Gastroesophageal sphincter (tissue), 4 donors: ENCODE results near the gene AFF2. TPM values are rescaled to one million over a fixed set of nuclear protein-coding genes. Genes with fewer than 3 reads are reported as not detected.

Experiments
- ATAC-seq: fragments of 150-250 bp; one replicate; pipeline ENCODE4 v1.9.1; 2016; ENCODE audit warnings: mild to moderate bottlenecking, moderate library complexity
- H3K27ac ChIP-seq, 4 donors: fragments of 200-600 bp; sonication (generic) in 3 of 4; 1 replicate in 3 of 4; 2 replicates in 1 of 4; pipeline ENCODE4 v1.5.1; 2016 to 2019
- H3K27me3 ChIP-seq: fragments of 200-600 bp; sonication (generic); one replicate; pipeline ENCODE4 v1.5.1; 2019
- H3K36me3 ChIP-seq, 2 donors: fragments of 200-600 bp; sonication (generic); one replicate each; pipeline ENCODE4 v1.5.1; 2019; ENCODE audit warnings: control low read depth in 1 of 2
- H3K4me1 ChIP-seq, 3 donors: fragments of 200-600 bp; sonication (generic); 1 replicate in 2 of 3; 2 replicates in 1 of 3; pipeline ENCODE4 v1.5.1; 2016 to 2019; ENCODE audit warnings: control low read depth in 2 of 3
- H3K4me3 ChIP-seq, 2 donors: fragments of 200-600 bp; sonication (generic); one replicate each; pipeline ENCODE4 v1.5.1; 2019; ENCODE audit warnings: mild to moderate bottlenecking in 1 of 2, moderate library complexity in 1 of 2
- H3K9me3 ChIP-seq, 3 donors: fragments of 200-600 bp; sonication (generic); one replicate each; pipeline ENCODE4 v1.5.1; 2017 to 2019; ENCODE audit warnings: control low read depth in 2 of 3
- EP300 ChIP-seq: sonication (generic); formaldehyde crosslinking; IDR thresholded peaks from one replicate; pipeline ENCODE4 v1.6.1; 2017; ENCODE audit warnings: antibody characterized with exemption, mild to moderate bottlenecking
- POLR2A ChIP-seq, 2 donors: fragments of 450-650 bp; IDR thresholded peaks; one replicate each; pipeline ENCODE4 v1.6.1; 2017; ENCODE audit warnings: antibody characterized with exemption in 2 of 2, mild to moderate bottlenecking in 2 of 2, moderate library complexity in 1 of 2
- POLR2AphosphoS5 ChIP-seq: sonication (generic); formaldehyde crosslinking; IDR thresholded peaks from one replicate; pipeline ENCODE4 v1.6.1; 2017; ENCODE audit warnings: antibody characterized with exemption
- WGBS, 2 donors: methylation state at CpG; one replicate each; pipeline ENCODE4 v1.1.5; 2018; ENCODE audit warnings: low coverage in 1 of 2; 5-methylcytosine and 5-hydroxymethylcytosine counted together
- total RNA-seq, 4 donors: library from RNA; depleted of rRNA; stranded (reverse); fragments of >200 nt; gene quantifications; one replicate each; pipeline ENCODE4 v1.1.0, GENCODE V29; 2016
- TF ChIP-seq, protein P1 (sequence below), 4 experiments: fragments of 200-600 bp in 2 of 4; fragments of 450-650 bp in 2 of 4; sonication (generic) in 1 of 4; IDR thresholded peaks; one replicate each; pipeline ENCODE4 v1.5.1; 2017 to 2019; ENCODE audit warnings: antibody characterized with exemption in 4 of 4, mild to moderate bottlenecking in 2 of 4, moderate library complexity in 2 of 4

AFF2 gene
- total RNA-seq, 4 donors from 2014 or later = 1.6 to 6.1 (median 3.6) TPM

DNA sequence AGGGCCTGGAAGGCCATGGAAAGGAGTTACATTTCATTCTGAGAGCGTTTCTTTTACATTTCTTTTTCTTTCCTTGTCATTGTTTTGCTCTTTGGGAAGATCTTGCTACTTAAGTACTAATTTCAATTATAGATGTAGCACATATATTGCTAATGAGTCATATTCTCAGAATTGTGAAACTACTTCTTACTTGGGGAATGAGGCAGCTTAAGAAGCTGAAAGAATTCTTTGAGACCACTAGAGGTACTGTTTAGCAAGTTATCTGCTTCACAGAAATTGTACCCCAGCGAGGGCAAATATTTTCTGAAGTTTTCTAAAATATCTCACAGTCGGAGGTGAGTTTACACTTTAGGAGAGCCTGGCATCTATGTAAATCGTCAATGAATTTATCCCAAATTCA is 100.6 kb downstream of the AFF2 start:
- Histone ChIP-seq H3K4me1 (no peaks in the 10 kb centered on the region), H3K36me3 (no peaks in the 10 kb centered on the region), H3K9me3 (no peaks in the 10 kb centered on the region), H3K27ac (no peak overlapping the region), H3K27me3 (no peaks in the 10 kb centered on the region), H3K4me3 (no peak overlapping the region)
- ATAC-seq = no peak
- TF ChIP-seq, protein P1, sequence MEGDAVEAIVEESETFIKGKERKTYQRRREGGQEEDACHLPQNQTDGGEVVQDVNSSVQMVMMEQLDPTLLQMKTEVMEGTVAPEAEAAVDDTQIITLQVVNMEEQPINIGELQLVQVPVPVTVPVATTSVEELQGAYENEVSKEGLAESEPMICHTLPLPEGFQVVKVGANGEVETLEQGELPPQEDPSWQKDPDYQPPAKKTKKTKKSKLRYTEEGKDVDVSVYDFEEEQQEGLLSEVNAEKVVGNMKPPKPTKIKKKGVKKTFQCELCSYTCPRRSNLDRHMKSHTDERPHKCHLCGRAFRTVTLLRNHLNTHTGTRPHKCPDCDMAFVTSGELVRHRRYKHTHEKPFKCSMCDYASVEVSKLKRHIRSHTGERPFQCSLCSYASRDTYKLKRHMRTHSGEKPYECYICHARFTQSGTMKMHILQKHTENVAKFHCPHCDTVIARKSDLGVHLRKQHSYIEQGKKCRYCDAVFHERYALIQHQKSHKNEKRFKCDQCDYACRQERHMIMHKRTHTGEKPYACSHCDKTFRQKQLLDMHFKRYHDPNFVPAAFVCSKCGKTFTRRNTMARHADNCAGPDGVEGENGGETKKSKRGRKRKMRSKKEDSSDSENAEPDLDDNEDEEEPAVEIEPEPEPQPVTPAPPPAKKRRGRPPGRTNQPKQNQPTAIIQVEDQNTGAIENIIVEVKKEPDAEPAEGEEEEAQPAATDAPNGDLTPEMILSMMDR (IDR thresholded peaks at IDR 0.05) = no peak
- TF ChIP-seq EP300 (no peak), POLR2AphosphoS5 (no peak), POLR2A (IDR thresholded peaks at IDR 0.05) (no peak)
- WGBS, 2 donors = 44 to 48% methylated on average over 4 of the region's 4 CpGs

DNA sequence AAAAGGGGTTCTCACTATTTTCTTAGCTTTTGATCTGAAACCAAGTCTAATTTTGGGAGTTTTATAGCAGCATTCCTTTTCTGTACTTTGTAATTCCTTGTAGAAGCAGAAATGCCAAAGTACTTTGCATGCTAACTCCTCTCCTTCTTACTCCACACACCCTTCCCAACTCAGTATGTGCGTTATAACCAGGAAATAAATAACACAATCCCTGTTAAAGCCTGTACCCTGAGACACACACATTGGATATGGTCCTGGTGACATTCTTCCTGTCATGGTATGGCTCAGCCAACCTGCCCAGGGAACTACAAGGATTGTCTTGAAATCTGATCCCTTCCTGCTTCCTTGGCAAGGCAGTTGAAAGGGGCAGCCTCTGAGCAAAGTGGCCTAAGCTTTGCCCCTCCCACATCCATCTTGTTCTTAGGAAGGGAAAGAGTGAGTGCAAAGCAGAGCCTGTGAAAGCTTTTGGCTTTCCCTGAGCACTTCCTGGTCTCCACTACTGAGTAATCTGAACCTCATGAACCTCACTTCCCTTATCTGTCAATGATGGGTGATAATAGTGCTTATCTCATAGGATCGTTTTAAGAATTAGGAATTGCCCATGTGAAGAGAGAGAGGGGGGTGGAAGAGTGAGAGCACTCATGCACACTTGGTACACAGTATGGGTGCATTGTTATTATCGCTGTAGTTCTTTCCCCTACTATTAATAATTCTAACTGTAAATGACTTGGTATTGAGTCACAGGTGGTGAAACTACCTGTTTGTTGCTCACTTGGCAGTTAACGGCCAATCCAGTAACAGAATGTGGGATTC is 109.3 kb downstream of the AFF2 start:
- Histone ChIP-seq H3K27me3 (no peaks in the 10 kb centered on the region), H3K27ac (no peak overlapping the region), H3K9me3 (no peaks in the 10 kb centered on the region), H3K36me3 (no peaks in the 10 kb centered on the region), H3K4me3 (no peak overlapping the region), H3K4me1 (no peaks in the 10 kb centered on the region)
- ATAC-seq = no peak
- 69 to 73% methylated on average over 2 to 3 of the region's 4 CpGs for WGBS, 2 donors
- TF ChIP-seq EP300 = no peak
- no peak for TF ChIP-seq POLR2AphosphoS5
- TF ChIP-seq, protein P1 (IDR thresholded peaks at IDR 0.05) = no peak
- TF ChIP-seq POLR2A (IDR thresholded peaks at IDR 0.05) = no peak

DNA sequence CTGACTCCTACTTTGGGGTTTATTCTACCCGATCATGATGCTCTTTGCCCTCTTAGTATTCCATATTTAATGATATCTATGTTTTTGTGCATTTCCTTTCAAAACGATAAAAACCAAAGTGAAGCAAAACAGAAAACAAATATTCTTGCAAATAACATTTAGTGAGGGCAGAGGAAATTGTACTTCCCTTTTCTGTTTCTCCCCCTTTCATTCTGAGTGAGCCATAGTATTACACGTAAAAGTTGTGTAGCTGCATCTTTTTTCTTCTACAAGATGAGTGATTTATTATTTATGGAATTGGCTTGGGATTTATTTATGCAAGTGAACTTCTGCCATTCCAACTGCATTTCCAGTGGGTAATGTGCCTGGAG is 109.9 kb downstream of the AFF2 start:
- Histone ChIP-seq H3K4me1 (no peaks in the 10 kb centered on the region), H3K4me3 (no peak overlapping the region), H3K27ac (no peak overlapping the region), H3K9me3 (no peaks in the 10 kb centered on the region), H3K36me3 (no peaks in the 10 kb centered on the region), H3K27me3 (no peaks in the 10 kb centered on the region)
- TF ChIP-seq POLR2AphosphoS5 (no peak), POLR2A (IDR thresholded peaks at IDR 0.05) (no peak), EP300 (no peak)
- TF ChIP-seq, protein P1 (IDR thresholded peaks at IDR 0.05) = no peak
- ATAC-seq = no peak
- WGBS, 2 donors = 62 to 65% methylated on average over 3 of the region's 3 CpGs

DNA sequence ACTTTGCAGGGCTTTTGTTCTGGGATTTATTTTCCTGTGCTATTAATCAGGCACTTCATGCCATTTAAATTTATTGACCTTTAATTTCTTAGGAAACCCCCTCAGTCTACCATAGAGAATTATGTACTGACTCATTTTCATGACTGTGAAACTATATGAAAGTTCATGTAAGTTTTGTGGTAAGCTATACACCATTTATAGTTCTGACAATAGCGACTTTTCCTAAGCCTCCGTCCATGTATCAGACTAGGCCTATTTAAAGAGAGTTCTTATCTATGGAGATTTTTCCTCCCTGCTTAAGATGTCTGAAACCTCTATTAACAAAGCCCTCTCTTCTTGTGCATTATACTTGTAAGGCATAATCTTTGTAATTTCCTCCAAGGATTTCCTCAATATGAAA is 111.6 kb downstream of the AFF2 start:
- no peak overlapping the region for H3K27ac ChIP-seq
- no peaks in the 10 kb centered on the region for H3K36me3 ChIP-seq
- TF ChIP-seq, protein P1 (IDR thresholded peaks at IDR 0.05) = no peak
- TF ChIP-seq POLR2AphosphoS5 (no peak), POLR2A (IDR thresholded peaks at IDR 0.05) (no peak), EP300 (no peak)
- no peaks in the 10 kb centered on the region for H3K4me1 ChIP-seq
- WGBS, 2 donors = 50% methylated on average over 1 of the region's 2 CpGs; no CpG with 5 or more reads in 1 of the 2 donors
- H3K4me3 ChIP-seq = no peak overlapping the region
- H3K27me3 ChIP-seq = no peaks in the 10 kb centered on the region
- no peaks in the 10 kb centered on the region for H3K9me3 ChIP-seq
- ATAC-seq = no peak

DNA sequence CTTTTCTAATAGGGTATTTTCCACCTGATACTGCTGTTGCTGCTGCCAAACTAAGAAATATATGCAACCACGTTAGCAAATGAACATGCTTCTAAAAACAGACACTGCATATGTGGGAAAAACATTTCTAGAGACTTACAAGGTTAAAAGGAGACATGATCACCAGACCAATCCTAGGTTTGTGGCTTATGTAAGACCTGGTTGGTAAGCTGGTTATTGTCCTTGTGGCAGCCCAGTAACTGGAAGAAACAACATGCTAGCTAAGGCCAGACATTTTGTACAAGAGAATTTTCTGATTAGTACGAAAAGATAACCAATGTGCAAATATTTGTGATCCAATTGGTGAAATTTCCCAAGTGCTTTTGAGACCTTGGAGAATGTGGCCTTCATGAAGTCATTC is 112.0 kb downstream of the AFF2 start:
- no peaks in the 10 kb centered on the region for H3K4me1 ChIP-seq
- no peak overlapping the region for H3K4me3 ChIP-seq
- no peak overlapping the region for H3K27ac ChIP-seq
- no peaks in the 10 kb centered on the region for H3K9me3 ChIP-seq
- TF ChIP-seq, protein P1 (IDR thresholded peaks at IDR 0.05) = no peak
- TF ChIP-seq POLR2AphosphoS5 (no peak), POLR2A (IDR thresholded peaks at IDR 0.05) (no peak), EP300 (no peak)
- no peak for ATAC-seq
- no peaks in the 10 kb centered on the region for H3K36me3 ChIP-seq
- 51% methylated on average over 2 of the region's 2 CpGs; no CpG with 5 or more reads in 1 of the 2 donors for WGBS, 2 donors
- no peaks in the 10 kb centered on the region for H3K27me3 ChIP-seq
